CD4-positive, alpha-beta T cell treated with Interleukin-17A for 4 hours (primary cell): ENCODE data around the gene GPR132.
"Not testable (repeated sequence)": the region's sequence is repeated elsewhere in the genome, so short reads cannot be mapped to it uniquely, and the experiment has no call there.

Source experiments
- DNase-seq: peaks from one replicate; pipeline ENCODE4 v3.0.0-alpha.2; 2020; ENCODE audit warnings: mixed read lengths

GPR132 gene

DNA sequence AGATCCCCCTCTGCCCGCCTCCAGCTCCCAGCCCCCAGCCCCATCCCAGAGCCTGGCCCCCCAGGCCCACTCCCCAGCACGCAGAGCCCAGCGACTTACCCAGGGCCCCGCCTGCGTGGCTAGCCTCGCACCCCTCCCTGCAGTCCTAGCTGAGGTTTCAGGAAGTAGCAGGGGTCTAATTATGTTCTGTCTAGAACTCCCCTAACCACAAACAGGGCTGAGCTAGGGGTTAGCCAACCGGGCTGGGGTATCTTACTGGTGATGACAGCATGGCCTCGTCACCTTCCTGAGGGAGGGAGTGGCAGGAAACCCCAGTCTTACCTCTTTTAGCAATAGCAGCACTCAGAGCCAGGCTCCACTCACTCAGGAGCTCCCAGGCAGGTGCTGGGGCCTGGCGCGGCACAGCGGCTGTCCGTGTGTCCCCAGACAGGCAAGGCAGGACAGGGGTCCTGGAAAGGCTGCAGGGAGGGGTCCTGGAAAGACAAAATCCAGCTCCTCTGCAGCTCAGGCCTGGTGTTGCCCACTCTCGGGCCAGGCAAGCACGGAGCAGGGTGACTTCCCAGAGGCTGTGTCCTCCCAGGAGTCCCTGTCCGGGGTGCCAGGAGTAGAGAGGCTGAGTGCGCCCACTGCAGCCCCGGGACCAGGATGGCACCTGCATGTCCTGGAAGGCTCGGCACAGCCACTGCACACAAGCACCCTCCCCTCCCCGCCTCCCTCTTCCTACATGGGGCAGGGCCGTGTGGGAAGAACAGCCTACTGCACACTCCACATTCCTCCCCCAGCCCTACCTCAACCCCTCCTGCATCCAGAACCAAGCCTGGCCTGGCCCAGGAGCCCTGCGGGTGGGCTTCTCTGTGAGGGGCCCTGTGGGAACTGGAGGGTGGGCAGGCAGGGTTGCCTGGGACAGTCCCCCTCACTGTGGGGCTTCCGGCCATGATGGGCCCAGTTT, at the start of gene GPR132:
GPR132 (minus strand) TSS at position 151 of the 949 bp plus-strand sequence. CDS start 10,010 bp downstream, outside the sequence.
- peak; percentile 92 for DNase-seq

DNA sequence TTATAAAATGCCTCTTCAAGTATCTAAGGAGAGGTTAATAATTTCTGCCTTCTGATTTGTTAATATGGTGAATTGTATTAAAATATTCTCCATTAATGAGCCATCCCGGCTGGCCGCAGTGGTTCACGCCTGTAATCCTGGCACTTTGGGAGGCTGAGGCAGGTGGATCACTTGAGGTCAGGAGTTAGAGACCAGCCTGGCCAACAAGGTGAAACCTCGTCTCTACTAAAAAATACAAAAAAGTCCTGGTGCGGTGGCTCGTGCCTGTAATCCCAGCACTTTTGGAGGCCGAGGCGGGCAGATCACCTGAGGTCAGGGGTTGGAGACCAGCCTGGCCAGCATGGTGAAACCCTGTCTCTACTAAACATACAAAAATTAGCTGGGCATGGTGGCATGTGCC, 44.0 kb upstream of the GPR132 start:
- DNase-seq: not testable (repeated sequence)

- no peak for DNase-seq
Measured at GRCh38 chr14:105108516-105108864, 43.3 kb upstream of the GPR132 start.

DNA sequence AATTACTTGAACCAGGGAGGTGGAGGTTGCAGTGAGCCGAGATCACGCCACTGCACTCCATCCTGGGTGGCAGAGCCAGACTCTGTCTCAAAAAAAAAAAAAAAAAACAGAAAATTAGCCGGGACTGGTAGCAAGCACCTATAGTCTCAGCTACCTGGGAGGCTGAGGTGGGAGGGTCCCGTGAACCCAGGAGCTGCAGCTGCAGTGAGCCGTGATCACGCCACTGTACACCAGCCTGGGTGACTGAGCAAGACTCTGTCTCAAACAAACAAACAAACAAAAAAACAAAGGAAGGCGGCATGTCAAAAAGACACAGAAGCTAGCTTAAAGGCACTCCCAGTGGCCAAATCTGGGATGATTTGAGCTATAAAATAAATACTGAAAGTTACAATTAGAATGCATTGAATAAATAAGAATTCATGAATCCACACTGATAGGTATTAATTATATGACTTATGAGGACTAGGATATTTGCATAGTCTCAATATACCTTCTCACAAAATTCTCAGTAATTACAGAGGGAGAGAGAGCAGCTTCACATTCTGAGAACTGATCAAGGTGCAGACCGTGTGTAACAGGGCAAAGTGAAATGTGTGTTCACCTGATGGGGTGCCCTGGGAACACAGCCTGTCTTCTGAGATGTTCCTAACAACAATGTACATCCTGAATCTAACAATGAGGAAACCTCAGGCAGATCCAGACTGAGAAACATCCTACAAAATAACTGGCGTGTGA, 42.7 kb upstream of the GPR132 start:
- no peak for DNase-seq

- no peak for DNase-seq
Measured at GRCh38 chr14:105107351-105107750, 42.1 kb upstream of the GPR132 start.

- no peak for DNase-seq
Measured at GRCh38 chr14:105105158-105105557, 39.9 kb upstream of the GPR132 start.

GRCh38 chr14:105102893-105103292, 37.7 kb upstream of the GPR132 start:
- DNase-seq: no peak

DNA sequence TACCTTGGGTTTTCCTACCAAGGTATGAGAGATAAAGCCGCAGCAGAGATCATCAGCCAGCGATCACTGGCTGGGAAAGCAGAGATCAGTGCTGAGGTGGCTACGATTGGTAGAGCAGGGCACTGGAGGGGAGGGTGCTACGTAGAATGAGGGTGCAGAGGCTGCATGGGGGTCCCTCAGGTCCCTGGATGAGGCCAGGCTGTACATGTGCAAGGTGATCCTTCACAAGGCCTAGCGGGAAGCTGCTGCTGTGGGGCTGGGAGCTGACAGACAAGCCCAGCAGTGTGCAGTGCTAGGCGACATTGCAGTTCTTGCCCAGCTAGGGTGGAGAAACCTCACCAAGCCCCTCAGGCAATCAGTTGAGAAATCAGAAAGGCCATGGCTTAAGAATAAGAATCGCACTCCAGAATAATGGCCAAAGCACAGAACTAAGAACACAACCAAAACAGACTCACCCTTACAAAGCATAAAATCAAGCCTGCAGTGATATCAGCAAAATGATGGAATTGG, 37.2 kb upstream of the GPR132 start:
- no peak for DNase-seq

- no peak for DNase-seq
Measured at GRCh38 chr14:105100910-105101309, 35.7 kb upstream of the GPR132 start.

DNA sequence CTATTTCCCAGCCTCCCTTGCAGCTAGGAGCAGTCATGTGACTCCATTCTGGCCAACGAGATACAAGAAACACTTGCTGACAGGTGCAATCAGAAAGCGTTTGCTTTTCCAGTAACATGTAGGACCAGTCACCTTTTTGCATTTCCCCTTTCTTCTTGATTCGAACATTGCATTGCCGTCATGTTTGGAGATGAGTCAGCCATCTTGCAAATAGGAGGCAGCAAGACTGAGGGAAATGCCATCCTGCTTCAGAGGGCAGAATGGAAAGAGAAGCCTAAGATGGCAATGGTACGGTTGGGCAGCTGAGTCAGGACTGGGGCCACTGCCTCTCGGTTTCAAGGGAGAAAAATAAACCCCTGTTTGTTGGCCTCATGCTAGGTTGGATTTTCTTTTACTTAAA, 34.5 kb upstream of the GPR132 start:
- DNase-seq: no peak

DNA sequence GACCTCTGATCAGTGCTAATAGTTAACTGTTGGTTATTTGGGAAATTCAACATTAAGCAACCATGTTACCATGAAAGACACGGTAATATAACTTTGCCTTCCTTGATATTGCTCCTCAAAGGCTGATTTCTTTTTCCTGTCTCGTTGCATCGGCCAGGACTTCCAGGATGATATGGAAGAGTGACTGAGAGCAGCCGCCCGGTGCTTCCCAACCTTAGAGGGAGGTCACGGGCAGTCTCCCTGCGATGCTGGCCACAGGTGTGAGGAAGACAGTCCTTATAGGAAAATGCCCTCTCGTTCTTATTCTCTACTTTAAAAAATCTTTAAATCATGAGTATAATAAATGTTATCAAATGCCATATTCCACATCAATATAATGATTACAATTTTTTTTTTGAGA, 33.1 kb upstream of the GPR132 start:
- no peak for DNase-seq

DNA sequence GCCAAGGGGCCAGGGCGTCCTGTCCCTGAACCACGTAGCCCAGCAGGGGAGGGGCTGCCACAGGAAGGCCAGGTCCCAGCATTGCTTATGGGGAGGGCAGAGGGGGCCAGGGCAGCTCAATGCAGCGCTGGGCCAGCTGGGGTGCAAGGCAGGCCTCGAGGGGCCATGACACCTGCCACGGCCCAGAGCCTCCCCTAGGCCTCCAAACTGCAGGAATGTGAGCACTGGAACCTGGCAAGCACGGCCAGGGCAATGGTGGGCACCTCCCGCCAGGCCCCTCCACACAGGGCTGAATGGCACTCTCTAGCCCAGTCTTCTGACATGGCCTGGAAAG, 32.5 kb upstream of the GPR132 start:
- DNase-seq: no peak

- no peak for DNase-seq
Measured at GRCh38 chr14:105096206-105096875, 31.1 kb upstream of the GPR132 start.

GRCh38 chr14:105095236-105095805, 30.1 kb upstream of the GPR132 start:
- no peak for DNase-seq

DNA sequence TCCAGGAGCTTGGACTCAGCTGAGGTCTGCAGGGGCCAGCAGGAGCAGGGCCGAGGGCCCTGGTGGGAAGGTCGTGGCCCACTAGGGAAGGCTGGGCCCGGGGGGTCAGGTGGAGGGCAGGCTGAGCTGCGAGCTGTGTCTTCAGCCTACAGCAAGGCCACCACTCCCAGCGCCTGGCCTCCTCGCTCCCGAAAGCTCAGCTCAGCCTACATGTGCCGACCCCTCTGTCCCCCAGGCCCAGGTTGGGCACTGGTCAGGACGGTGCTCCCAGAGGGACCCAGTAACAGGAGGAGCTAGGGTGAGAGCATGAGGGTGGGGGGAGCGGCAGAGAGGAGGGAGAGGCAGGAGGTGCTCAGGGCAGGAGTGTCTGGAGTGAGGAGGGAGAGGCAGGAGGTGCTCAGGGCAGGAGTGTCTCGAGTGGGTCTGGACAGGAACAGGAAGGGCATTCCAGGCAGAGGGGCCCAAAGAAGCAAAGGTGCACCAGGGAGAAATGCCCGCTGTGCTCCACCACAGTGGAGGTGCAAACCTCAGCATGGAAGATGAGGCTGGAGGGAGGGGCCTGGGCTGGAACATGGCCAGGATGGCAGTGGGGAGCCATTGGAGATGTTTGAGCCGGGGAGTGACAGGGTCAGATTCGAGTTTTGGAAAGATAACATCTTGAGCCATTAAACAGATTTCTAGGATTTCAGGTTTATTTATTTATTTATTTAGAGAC, 29.1 kb upstream of the GPR132 start:
- DNase-seq: no peak

DNA sequence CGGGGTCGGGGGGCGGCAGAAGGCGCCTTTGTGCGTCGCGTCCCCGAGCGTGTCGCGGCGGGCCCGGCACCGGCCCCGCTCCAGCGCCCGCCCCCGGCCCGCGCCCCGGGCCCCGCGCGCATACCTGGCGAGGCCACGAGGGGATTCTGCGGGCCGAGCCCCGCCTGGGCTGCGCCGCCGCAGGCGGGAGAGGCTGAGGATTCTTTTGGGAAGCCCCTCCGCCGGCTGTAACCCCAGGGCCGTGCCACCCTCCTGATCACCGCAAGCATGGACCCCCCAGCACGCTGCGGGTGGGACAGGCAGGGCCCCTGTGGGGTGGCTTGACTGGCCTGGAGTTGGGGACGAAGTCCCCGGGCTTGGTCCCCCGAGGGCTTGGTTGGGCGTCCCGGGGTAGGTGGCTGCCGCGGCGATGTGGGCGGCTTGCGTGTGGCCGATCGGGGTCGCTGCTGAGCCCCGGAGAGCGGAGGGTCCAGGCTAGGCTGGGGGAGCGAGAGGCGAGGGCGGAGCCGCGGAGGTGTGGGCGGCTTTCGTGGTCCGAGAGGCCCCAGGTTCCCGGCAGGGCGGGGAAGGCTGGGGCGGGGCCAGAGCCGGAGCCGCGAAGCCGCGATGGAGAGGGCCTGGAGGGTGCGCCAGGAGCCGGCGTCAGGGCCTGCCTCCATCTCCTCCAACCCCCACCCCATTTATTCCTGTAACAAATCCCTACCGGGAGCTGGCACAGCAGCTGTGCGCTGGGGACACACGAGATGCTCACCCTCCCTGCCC, 28.4 kb upstream of the GPR132 start:
- peak; percentile 82 for DNase-seq

DNA sequence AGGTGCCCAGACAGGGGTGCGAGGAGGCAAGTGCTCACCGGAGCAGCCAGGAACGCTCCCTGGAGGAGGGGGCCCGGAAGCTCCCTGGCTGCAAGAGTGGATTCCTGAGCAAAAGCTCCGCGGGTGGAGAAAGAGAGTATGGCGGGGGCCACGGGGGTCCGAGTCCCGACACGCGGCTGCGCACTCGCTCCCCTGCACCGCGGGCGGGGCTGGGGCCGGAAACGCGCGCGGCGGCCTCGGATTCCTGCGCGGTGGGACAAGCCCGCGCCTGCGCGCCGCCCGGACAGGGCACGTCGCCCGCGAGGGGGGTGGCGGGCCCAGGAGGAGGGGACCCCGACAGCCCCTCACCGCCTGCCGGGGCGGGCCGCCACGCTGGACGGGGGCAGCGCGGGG, 27.8 kb upstream of the GPR132 start:
- DNase-seq: peak; percentile 82

DNA sequence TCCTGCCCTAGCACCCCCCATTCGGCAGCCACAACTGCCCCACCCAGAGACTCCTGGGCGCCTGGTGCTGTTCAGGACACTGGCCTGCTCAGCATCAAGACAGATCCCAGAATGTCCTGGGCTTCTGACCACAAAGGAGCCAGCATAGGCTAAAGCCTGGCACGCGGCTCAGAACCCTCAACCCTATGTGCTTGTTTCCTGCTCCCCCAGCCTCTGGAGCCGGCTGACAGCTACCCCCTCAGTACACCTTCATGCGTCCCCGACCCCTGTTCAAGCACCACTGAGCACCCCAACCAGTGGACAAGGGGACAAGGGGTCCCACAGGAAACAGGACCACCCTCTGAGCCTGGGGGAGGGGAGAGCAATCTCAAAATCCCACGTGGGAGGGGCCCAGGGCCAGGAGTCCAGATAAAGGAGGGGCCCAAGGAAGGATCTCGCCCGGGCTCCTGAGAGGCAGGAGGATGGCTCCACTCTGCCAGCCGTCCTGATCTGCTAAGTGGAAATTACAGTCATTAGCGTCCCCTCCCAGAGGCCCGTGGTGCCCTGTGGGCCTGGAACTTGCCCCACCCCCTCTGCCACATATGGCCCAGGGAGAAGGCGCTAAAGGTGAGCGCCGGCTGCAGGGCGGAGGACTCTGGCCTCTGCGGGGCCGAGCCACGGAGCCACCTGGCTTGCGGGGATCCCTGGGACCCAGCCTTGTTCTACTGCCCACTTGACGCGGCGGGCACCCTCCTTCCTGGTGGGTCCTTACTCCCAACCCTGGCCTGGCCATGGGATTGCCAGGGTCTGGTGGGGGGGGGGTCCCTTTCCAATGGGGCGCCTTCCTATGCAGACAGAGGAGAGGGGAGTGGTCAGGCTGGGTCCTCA, 27.2 kb upstream of the GPR132 start:
- no peak for DNase-seq

DNA sequence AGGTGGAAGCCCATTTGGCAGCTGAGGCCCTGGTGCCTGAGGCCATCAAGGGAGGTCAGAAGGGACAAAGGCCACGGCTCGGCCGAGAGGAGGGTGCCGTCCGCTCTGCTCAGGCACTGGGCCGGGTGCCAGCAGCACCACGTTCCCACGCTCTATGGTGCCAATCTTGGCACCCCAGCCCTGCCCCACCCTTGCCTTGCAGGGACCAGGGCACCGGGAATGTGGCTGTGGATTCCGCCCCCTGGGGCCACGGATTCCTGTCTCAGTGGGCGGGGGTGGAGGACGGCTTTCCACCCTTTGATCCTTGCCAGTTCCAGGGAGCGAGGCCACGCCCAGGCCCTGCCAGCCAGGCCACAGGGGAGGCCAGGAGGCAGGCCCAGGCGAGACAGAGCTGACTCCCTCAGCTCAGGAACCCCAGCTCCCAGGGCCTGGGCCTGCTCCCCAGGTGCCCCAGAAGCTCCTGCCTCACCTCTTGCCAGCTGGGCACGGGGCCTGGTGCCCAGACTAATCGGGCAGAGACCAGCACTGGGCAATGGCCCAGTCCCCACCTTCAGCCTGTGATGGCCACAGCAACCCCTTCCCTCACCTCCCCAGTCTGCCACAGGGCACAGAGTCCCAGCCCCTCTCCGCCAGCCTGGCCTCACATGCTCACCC, 26.4 kb upstream of the GPR132 start:
- no peak for DNase-seq

GRCh38 chr14:105091054-105091516, 25.9 kb upstream of the GPR132 start:
- DNase-seq: no peak
